HepG2 (cell line): ENCODE measurements around the gene GCHFR. TPM values are rescaled to one million over a fixed set of nuclear protein-coding genes. Genes with fewer than 3 reads are reported as not detected.

ENCODE experiments used
- ARID4A ChIP-seq: sonication (generic); formaldehyde crosslinking; IDR thresholded peaks from 2 replicates; pipeline ENCODE4 v1.5.0; 2020; ENCODE audit warnings: mild to moderate bottlenecking, missing genetic modification reagents, borderline replicate concordance
- DRAP1 ChIP-seq: IDR thresholded peaks from 2 replicates; pipeline ENCODE4 v1.6.1; 2016; ENCODE audit warnings: missing genetic modification reagents, missing compliant biosample characterization
- FOSL2 ChIP-seq: sonication (generic); formaldehyde crosslinking; IDR thresholded peaks from 2 replicates; pipeline ENCODE4 v1.4.0; 2020; ENCODE audit warnings: missing genetic modification reagents
- GATA4 ChIP-seq: sonication (generic); IDR thresholded peaks from 2 replicates; pipeline ENCODE4 v1.6.1; 2016; ENCODE audit warnings: antibody characterized with exemption, low read depth, borderline replicate concordance
- HOXD1 ChIP-seq: sonication (generic); formaldehyde crosslinking; IDR thresholded peaks from 2 replicates; pipeline ENCODE4 v1.5.0; 2020; ENCODE audit warnings: missing genetic modification reagents
- JUNB ChIP-seq: sonication (generic); formaldehyde crosslinking; IDR thresholded peaks from 2 replicates; pipeline ENCODE4 v1.8.0; 2022; ENCODE audit warnings: missing genetic modification reagents, mild to moderate bottlenecking, borderline replicate concordance
- PREB ChIP-seq: sonication (generic); formaldehyde crosslinking; IDR thresholded peaks from 2 replicates; pipeline ENCODE4 v1.4.0; 2020; ENCODE audit warnings: missing genetic modification reagents
- RBAK ChIP-seq: sonication (generic); formaldehyde crosslinking; IDR thresholded peaks from 2 replicates; pipeline ENCODE4 v1.5.1; 2020; ENCODE audit warnings: mild to moderate bottlenecking, missing genetic modification reagents
- RERE ChIP-seq: IDR thresholded peaks from 2 replicates; pipeline ENCODE4 v1.6.1; 2016; ENCODE audit warnings: low read depth, missing genetic modification reagents, missing compliant biosample characterization
- SNAPC2 ChIP-seq: sonication (generic); formaldehyde crosslinking; IDR thresholded peaks from 2 replicates; pipeline ENCODE4 v1.8.1; 2022; ENCODE audit warnings: mild to moderate bottlenecking, missing genetic modification reagents
- TCF7L2 ChIP-seq: IDR thresholded peaks from 2 replicates; pipeline ENCODE4 v1.6.1; 2011; ENCODE audit warnings: mild to moderate bottlenecking, low read depth, low read length, moderate library complexity
- ZMYM4 ChIP-seq: sonication (generic); formaldehyde crosslinking; IDR thresholded peaks from 2 replicates; pipeline ENCODE4 v1.8.1; 2023; ENCODE audit warnings: mild to moderate bottlenecking, missing genetic modification reagents
- ZNF317 ChIP-seq: sonication (generic); formaldehyde crosslinking; IDR thresholded peaks from 2 replicates; pipeline ENCODE4 v1.5.0; 2020; ENCODE audit warnings: mild to moderate bottlenecking, missing genetic modification reagents
- ZNF382 ChIP-seq: sonication (generic); formaldehyde crosslinking; IDR thresholded peaks from 2 replicates; pipeline ENCODE4 v1.5.0; 2020; ENCODE audit warnings: missing genetic modification reagents, mild to moderate bottlenecking, borderline replicate concordance
- ZNF501 ChIP-seq: sonication (generic); formaldehyde crosslinking; IDR thresholded peaks from 2 replicates; pipeline ENCODE4 v1.5.1; 2020; ENCODE audit warnings: mild to moderate bottlenecking, moderate library complexity, missing genetic modification reagents
- ZNF766 ChIP-seq: sonication (generic); formaldehyde crosslinking; IDR thresholded peaks from 2 replicates; pipeline ENCODE4 v1.5.0; 2020; ENCODE audit warnings: missing genetic modification reagents, borderline replicate concordance
- ZSCAN21 ChIP-seq: sonication (generic); formaldehyde crosslinking; IDR thresholded peaks from 2 replicates; pipeline ENCODE4 v1.8.0; 2022; ENCODE audit warnings: mild to moderate bottlenecking, missing genetic modification reagents, moderate library complexity, borderline replicate concordance
- polyA plus RNA-seq, 8 experiments: library from polyadenylated mRNA; depleted of rRNA in 3 of 8; stranded (reverse) in 7 of 8; unstranded in 1 of 8; fragments of >200 nt; fragmentation: Illumina TruSeq in 4 of 8; extraction: Trizol in 4 of 8; gene quantifications; 2 replicates each; pipeline versions ENCODE4 v1.2.1 to v1.2.3, GENCODE V29; 2011 to 2016; ENCODE audit warnings: low read depth in 4 of 8, missing spikeins in 1 of 8, mixed read lengths in 1 of 8; ENCODE audit not compliant: insufficient read depth in 1 of 8
- total RNA-seq, 5 experiments: library from RNA; depleted of rRNA; stranded (reverse); fragments of >200 nt; fragmentation: Illumina TruSeq; extraction: Trizol; gene quantifications; 2 replicates each; pipeline ENCODE4 v1.2.3, GENCODE V29; 2016; ENCODE audit warnings: low read depth in 1 of 5

GCHFR gene
- total and polyA plus RNA-seq, 2 of the 13 experiments (the other 11 are each of a cell fraction or from before 2014, with no cell fraction given): 51.5 to 92.4 TPM

GRCh38 chr15:40807028-40807887 lies 43.4 kb downstream of the GCHFR start, which contains the start of the genes DNAJC17 and ZFYVE19 (continued):
- TF ChIP-seq PREB (CRISPR knock-in tag) (0 out of 2 replicates have a peak, but pooled peaks have one; percentile 53), ARID4A (CRISPR knock-in tag) (peak; percentile 94), RBAK (CRISPR knock-in tag) (no peak; the same call in 1 of the 2 replicates), ZNF382 (CRISPR knock-in tag) (no peak), ZSCAN21 (CRISPR knock-in tag) (peak; percentile 33; the same call in 1 of the 2 replicates), DRAP1 (CRISPR knock-in tag) (peak; percentile 85), ZMYM4 (CRISPR knock-in tag) (peak; percentile 62), FOSL2 (CRISPR knock-in tag) (peak; percentile 36), ZNF501 (CRISPR knock-in tag) (peak; percentile 36), TCF7L2 (no peak), JUNB (no peak), GATA4 (peak; percentile 54; the same call in 1 of the 2 replicates), RERE (CRISPR knock-in tag) (no peak), ZNF766 (CRISPR knock-in tag) (no peak), SNAPC2 (CRISPR knock-in tag) (peak; percentile 84), ZNF317 (CRISPR knock-in tag) (0 out of 2 replicates have a peak, but pooled peaks have one; percentile 39), HOXD1 (CRISPR knock-in tag) (no peak; the same call in 1 of the 2 replicates)
